Measurements from ENCODE around the gene COPG2.

- TF ChIP-seq POLR2AphosphoS5 (IDR thresholded peaks at IDR 0.05) (no peak), CTCF (IDR thresholded peaks at IDR 0.05; ENCODE audit: poor library complexity, severe bottlenecking) (no peak), REST (IDR thresholded peaks at IDR 0.05; ENCODE audit: borderline replicate concordance) (no peak)
These were observed 185.5 kb downstream of the COPG2 start for GRCh38 chr7:130483031-130483430.
